HG02759 (cell line): Measurements from ENCODE around the gene C7.

Source experiments
- ATAC-seq: cut with Tn5 transposase; IDR thresholded peaks from one replicate; pipeline ENCODE4 v1.9.1; 2021; ENCODE audit warnings: mild to moderate bottlenecking, moderate library complexity; ENCODE audit not compliant: unreplicated experiment

C7 gene

GRCh38 chr5:40915341-40915926 is 6.1 kb downstream of the C7 start:
- no peak for ATAC-seq

DNA sequence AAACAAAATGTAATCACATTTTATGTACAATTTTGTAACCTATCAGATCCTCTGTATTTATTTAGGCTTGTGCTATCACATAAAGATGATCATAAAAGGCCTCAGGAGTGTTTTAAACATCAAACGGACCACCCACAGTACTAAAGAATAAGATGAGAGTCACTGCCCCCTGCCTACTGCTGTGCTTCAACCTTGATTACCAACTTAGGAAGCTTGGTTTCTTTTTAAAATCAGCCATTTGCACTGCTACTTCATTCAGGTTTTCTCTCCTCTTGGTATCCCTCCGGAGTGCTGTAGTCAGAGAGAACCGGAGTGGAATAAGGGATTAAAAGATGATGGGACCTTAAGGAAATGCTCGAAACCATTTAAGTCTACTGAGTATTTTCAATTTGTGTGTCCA is 6.9 kb downstream of the C7 start:
- ATAC-seq: no peak

DNA sequence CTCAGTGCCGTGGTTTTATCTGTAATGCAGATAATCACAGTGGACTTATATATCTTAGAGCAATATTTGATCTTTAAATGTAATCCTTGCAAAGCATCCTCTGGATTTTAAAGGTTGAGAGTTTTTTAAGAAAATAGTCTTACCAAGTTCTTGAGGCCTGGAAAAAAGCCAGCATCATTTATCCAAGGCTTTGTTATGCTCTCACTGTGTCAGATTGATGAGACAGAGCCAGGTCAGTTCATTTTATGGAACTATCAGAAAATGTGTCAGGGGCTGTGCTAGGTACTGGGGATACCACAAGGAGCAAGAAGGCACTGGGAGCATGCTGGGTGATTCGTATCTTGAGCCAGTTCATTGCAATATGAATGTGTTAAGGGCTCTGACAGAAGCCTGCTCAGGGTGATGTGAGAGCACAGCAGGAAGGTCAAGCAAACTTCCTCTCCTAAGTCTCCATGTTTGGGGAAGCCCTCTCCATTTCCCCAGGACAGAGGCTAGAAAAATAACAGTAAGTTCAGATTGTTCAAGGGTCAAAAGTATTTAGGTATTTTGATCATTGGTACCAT is 19.7 kb downstream of the C7 start:
- no peak for ATAC-seq

DNA sequence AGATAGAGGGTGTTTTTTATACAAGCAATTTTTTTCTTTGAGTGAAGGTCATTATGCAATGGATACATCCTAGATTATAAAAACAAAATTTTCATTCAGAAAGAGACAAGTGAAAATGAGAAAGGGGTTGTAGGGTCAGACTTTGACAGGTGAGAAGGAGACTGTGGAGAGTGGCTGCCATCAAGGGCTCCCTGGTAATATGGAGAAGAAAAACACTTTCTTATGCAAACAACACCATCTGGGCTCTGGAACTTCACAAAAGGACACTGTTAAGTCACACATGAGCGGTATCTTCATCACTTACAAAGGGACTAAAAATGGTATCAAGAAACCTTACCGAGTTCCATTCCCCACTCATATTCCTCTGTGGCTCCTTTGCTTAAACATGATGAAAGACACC is 23.5 kb downstream of the C7 start:
- ATAC-seq: no peak

- no peak for ATAC-seq
Observed at GRCh38 chr5:40937075-40937474, 27.8 kb downstream of the C7 start.

- no peak for ATAC-seq
Observed at GRCh38 chr5:40939753-40940152, 30.5 kb downstream of the C7 start.

GRCh38 chr5:40945111-40945510 is 35.8 kb downstream of the C7 start:
- ATAC-seq: no peak

DNA sequence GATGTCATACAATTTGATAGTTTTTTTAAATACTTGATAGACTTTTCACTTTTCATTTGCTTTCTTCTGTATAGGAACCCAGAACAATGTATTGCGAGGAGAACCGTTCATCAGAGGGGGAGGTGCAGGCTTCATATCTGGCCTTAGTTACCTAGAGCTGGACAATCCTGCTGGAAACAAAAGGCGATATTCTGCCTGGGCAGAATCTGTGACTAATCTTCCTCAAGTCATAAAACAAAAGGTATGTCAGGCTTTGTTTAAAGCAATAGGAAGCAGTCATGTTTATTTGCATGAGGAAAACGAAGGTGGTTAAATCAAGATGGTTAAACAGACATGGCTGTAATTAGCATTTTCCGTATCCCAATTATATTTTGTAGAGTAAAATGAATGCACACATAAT is 46.0 kb downstream of the C7 start:
- ATAC-seq: no peak

DNA sequence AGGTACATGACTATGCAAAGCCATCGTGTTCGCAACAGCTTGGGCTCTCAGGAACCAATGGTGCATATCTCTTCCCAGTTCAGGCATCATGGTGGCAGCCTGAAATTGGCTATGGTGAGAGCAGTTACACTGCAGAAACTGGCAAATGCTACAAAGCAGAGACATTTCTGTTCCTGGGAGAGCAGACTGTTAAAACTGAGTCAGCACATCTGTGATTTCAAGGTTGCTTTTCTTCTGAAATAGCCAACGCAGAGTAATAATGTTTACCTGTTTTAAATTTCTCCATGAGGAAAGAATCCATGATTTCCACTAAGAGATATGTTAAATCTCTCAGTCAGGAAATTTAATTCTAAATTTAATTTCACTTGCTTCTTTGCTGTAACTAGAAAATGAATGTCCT is 47.8 kb downstream of the C7 start:
- no peak for ATAC-seq

- no peak for ATAC-seq
Observed at GRCh38 chr5:40958811-40959210, 49.5 kb downstream of the C7 start.

GRCh38 chr5:40960037-40960436 is 50.7 kb downstream of the C7 start:
- ATAC-seq: no peak

- no peak for ATAC-seq
Observed at GRCh38 chr5:40962207-40962955, 53.1 kb downstream of the C7 start.

DNA sequence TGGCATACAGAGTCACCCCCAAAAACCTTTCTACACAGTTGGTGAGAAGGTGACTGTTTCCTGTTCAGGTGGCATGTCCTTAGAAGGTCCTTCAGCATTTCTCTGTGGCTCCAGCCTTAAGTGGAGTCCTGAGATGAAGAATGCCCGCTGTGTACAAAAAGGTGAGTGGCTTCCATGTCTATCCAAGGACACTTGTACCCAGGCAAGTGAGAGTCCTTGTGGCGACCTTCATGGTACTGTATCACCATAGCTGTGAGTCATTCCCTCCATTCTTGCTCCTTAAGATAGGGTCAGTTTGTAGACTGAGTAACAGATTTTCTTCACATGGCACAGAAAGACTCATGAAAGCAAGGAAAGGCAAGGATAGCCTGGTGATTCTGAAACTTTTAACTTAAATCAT is 63.1 kb downstream of the C7 start:
- no peak for ATAC-seq

GRCh38 chr5:40973364-40974004 is 64.2 kb downstream of the C7 start:
- ATAC-seq: no peak

GRCh38 chr5:40976041-40976440 is 66.7 kb downstream of the C7 start:
- ATAC-seq: no peak

GRCh38 chr5:40976836-40977235 is 67.5 kb downstream of the C7 start:
- ATAC-seq: no peak

GRCh38 chr5:40981420-40981819 is 72.1 kb downstream of the C7 start:
- ATAC-seq: no peak

DNA sequence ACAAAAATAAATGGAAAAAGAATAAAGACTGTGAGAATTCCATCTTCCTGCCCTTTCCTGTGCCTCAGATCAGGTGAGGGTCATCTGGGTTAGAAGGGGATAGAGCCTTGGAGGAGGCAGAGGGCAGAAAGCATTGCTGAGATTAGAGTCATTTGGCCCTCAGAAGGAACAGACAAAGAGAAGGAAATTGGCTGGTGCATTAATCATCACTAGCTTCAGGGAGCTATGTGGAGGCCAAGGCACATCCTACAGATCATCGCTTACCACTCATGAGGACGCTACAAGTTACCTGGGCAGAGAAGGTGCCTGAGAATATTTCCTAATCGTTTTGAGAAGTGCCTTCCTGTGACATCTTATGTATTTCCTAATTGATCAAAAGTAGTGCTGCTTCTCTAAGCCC is 74.5 kb downstream of the C7 start:
- ATAC-seq: no peak

DNA sequence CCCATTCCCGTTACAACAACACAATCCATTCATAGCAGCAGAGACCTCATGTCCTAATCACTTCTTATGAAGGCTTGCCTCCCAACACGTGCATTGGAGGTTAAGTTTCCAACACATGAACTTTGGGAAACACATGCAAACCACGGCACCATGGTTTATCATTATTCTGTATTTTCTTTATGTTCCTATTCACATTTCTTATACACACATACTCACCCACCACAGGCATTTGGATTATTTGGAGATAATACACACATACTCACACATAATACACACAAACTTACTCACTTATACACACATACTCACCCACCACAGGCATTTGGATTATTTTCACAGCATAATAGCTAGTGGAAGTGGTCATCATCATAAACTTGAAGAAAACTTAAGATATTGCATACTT is 75.6 kb downstream of the C7 start:
- ATAC-seq: no peak

DNA sequence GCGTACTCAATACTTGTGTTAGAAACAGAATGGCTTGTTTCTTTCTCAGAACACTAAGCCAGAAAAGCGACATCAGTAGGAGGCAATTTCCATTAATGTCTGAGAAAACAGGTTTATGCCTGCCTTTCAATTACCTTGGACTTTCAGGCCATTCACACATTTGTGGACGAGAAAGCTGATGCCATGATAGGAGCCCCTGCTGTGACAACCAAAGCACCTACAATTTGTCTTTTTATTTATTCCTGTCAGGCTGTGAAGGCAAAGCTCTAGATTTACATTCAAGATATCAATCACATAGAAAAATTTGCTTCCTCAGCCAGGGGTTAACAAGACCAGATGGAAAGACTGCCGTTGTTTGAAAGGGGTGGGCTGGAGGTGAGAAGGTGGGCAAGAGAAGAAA is 76.2 kb downstream of the C7 start:
- ATAC-seq: no peak

DNA sequence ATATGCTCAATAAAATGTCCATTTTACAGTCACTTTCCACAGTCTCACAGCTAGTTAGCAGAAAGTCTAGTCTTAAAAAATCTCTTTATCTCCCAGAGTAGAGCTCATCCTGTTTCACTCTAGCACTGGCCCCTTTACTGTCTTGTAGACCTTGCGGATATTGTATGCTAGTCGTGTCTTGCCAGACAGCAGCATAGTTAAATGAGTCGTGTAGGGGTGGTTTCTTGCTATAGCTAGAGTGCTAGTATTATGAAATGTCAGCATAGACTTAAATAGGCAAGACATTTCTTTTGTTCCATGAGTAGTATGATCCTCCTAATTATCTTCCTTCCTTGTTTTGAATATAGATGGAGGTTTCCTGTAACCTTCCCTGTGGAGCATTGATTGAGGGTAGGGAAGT is 77.4 kb downstream of the C7 start:
- ATAC-seq: no peak

GRCh38 chr5:40987349-40987748 is 78.1 kb downstream of the C7 start:
- ATAC-seq: no peak
